Activated naive CD4-positive, alpha-beta T cell treated with anti-CD3 and anti-CD28 coated beads for 36 hours (primary cell): ENCODE data around the gene ZNF423. TPM values are rescaled to one million over a fixed set of nuclear protein-coding genes. Genes with fewer than 3 reads are reported as not detected.

Experiments used
- CTCF ChIA-PET: fragments of 350-600 bp; sonication (Branson Sonifier 250); formaldehyde crosslinking; loops from one replicate; lab custom pipeline; 2021; ENCODE audit warnings: antibody characterized with exemption; lab: Charles Lee
- DNase-seq: peaks from one replicate; pipeline ENCODE4 v3.0.0-alpha.2; 2020
- H3K27ac Mint-ChIP-seq: one replicate; pipeline ENCODE4 v1.8.0; 2021; ENCODE audit warnings: mild to moderate bottlenecking, mixed read lengths
- H3K27me3 Mint-ChIP-seq: one replicate; pipeline ENCODE4 v1.8.0; 2021; ENCODE audit warnings: low read depth, mixed read lengths
- H3K36me3 Mint-ChIP-seq: one replicate; pipeline ENCODE4 v1.8.0; 2021; ENCODE audit warnings: low read depth, mixed read lengths
- H3K4me1 Mint-ChIP-seq: one replicate; pipeline ENCODE4 v1.8.0; 2021; ENCODE audit warnings: low read depth, mixed read lengths
- H3K4me3 Mint-ChIP-seq: one replicate; pipeline ENCODE4 v1.8.0; 2021; ENCODE audit warnings: mild to moderate bottlenecking, moderate library complexity, mixed read lengths
- H3K9me3 Mint-ChIP-seq: one replicate; pipeline ENCODE4 v1.8.0; 2021; ENCODE audit warnings: mixed read lengths
- intact Hi-C: fragments of 100-400 bp; cut with micrococcal nuclease; formaldehyde crosslinking; loops from one replicate; pipeline ENCODE4 v1.15.1; 2023
- total RNA-seq, 2 experiments: library from RNA; stranded (reverse); gene quantifications; one replicate each; pipeline ENCODE4 v1.2.3, GENCODE V29; 2021

The ZNF423 gene
- total RNA-seq, 2 experiments from 2014 or later = 0.05 TPM; not detected in 1

GRCh38 chr16:49748322-49748721 is 107.6 kb downstream of the ZNF423 start:
- Mint-ChIP-seq H3K27ac (no peak overlapping the region), H3K9me3 (no peaks in the 10 kb centered on the region), H3K4me3 (no peak overlapping the region), H3K4me1 (no peaks in the 10 kb centered on the region), H3K27me3 (peaks cover 4% of the 10 kb centered on the region), H3K36me3 (no peaks in the 10 kb centered on the region)
- CTCF ChIA-PET = no interaction called here
- DNase-seq = peak; percentile 13
- intact Hi-C loops = no loop called here

GRCh38 chr16:49747654-49748053 is 108.3 kb downstream of the ZNF423 start:
- intact Hi-C loops = no loop called here
- Mint-ChIP-seq H3K4me1 (no peaks in the 10 kb centered on the region), H3K27ac (no peak overlapping the region), H3K4me3 (no peak overlapping the region), H3K27me3 (peaks cover 1% of the 10 kb centered on the region), H3K9me3 (no peaks in the 10 kb centered on the region), H3K36me3 (no peaks in the 10 kb centered on the region)
- CTCF ChIA-PET = no interaction called here
- no peak for DNase-seq

DNA sequence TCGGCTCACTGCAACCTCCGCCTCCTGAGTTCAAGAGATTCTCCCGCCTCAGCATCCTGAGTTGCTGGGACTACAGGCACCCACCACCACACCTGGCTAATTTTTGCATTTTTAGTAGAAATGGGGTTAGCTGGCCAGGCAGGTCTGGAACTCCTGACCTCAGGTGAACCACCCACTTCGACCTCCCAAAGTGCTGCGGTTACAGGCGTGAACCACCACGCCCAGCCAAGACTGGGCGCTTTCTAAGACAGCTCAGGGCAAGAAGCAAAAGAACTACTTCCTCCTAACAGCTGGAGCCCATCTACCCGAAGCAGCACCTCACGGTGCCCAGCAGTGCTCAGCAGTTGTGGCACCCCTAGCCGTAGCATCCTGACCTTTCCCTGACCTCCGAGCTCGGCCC is 109.4 kb downstream of the ZNF423 start:
- Mint-ChIP-seq H3K4me3 (no peak overlapping the region), H3K36me3 (no peaks in the 10 kb centered on the region), H3K4me1 (no peaks in the 10 kb centered on the region), H3K27ac (no peak overlapping the region), H3K27me3 (no peaks in the 10 kb centered on the region), H3K9me3 (no peaks in the 10 kb centered on the region)
- CTCF ChIA-PET = no interaction called here
- no peak for DNase-seq
- intact Hi-C loops = no loop called here

DNA sequence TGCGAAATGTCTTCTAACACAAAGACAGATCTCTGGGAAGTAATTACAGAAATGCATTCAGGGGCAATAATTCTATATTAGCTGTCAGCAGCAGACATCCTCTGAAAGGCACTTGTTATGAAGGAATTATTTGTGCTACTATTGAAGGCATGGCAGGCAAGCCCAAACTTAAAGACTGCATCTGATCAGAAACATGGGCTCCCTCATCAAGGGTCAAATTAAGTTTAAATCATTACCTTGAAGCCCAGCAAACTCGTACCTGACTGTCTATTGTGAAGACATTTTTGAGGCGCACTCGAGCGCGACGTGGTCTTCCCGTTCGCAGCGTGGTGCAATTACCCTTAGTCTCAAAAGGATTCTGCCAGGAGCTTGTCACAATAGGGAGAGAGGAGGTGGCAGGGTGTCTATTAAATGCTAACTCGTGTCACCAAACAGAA is 110.6 kb downstream of the ZNF423 start:
- H3K4me1 Mint-ChIP-seq = no peaks in the 10 kb centered on the region
- intact Hi-C loops = no loop called here
- no peak overlapping the region for H3K27ac Mint-ChIP-seq
- no peak overlapping the region for H3K4me3 Mint-ChIP-seq
- no peak for DNase-seq
- H3K9me3 Mint-ChIP-seq = no peaks in the 10 kb centered on the region
- H3K27me3 Mint-ChIP-seq = no peaks in the 10 kb centered on the region
- no peaks in the 10 kb centered on the region for H3K36me3 Mint-ChIP-seq
- CTCF ChIA-PET = no interaction called here

GRCh38 chr16:49744244-49745220 is 111.4 kb downstream of the ZNF423 start:
- H3K27ac Mint-ChIP-seq = no peak overlapping the region
- no peaks in the 10 kb centered on the region for H3K9me3 Mint-ChIP-seq
- H3K4me1 Mint-ChIP-seq = no peaks in the 10 kb centered on the region
- H3K4me3 Mint-ChIP-seq = no peak overlapping the region
- H3K27me3 Mint-ChIP-seq = no peaks in the 10 kb centered on the region
- CTCF ChIA-PET = no interaction called here
- no peaks in the 10 kb centered on the region for H3K36me3 Mint-ChIP-seq
- intact Hi-C loops = no loop called here
- DNase-seq = no peak

DNA sequence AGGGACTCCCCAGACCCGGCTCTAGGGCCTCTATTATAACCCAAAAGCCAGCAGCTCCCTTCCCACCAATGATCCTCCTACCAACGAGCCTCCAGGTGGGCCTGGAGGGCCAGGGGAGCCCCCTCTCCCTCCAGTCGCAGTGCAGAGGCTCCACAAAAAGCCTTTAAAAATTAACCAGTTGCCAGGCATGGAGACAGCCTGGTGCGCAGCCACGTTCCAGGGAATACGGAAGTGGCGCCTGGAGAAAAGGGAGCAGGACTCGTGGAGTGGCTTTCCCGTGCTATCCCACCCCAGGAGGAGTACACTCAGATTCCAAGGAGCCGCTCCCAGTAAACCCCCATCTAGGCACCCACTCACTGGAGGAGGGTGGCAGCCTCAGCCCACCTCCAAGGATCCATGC is 112.3 kb downstream of the ZNF423 start:
- no peak for DNase-seq
- intact Hi-C loops = no loop called here
- no peaks in the 10 kb centered on the region for H3K4me1 Mint-ChIP-seq
- H3K27ac Mint-ChIP-seq = no peak overlapping the region
- no peak overlapping the region for H3K4me3 Mint-ChIP-seq
- H3K9me3 Mint-ChIP-seq = no peaks in the 10 kb centered on the region
- CTCF ChIA-PET = no interaction called here
- no peaks in the 10 kb centered on the region for H3K27me3 Mint-ChIP-seq
- no peaks in the 10 kb centered on the region for H3K36me3 Mint-ChIP-seq

DNA sequence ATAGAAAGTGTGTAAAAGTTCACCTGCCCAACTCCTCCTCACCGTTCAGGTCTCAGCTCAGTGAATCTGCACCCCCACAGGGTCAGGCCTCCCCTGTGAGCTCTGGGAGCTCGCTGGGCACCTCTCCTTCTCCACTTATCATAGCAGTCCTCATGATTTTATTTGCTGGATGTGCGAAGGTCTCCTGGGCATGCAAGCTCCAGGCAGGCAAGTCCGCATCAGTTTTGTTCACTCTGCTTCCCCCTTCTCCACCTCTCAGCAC is 112.8 kb downstream of the ZNF423 start:
- DNase-seq = no peak
- Mint-ChIP-seq H3K4me1 (no peaks in the 10 kb centered on the region), H3K27me3 (no peaks in the 10 kb centered on the region), H3K36me3 (no peaks in the 10 kb centered on the region), H3K4me3 (no peak overlapping the region), H3K9me3 (no peaks in the 10 kb centered on the region), H3K27ac (no peak overlapping the region)
- intact Hi-C loops = no loop called here
- CTCF ChIA-PET = no interaction called here

GRCh38 chr16:49742428-49743202 is 113.3 kb downstream of the ZNF423 start:
- Mint-ChIP-seq H3K27ac (no peak overlapping the region), H3K9me3 (no peaks in the 10 kb centered on the region), H3K27me3 (no peaks in the 10 kb centered on the region), H3K4me3 (no peak overlapping the region), H3K4me1 (no peaks in the 10 kb centered on the region), H3K36me3 (no peaks in the 10 kb centered on the region)
- DNase-seq = no peak
- CTCF ChIA-PET = no interaction called here
- intact Hi-C loops = no loop called here

- no peak for DNase-seq
- Mint-ChIP-seq H3K4me3 (no peak overlapping the region), H3K4me1 (no peaks in the 10 kb centered on the region), H3K27ac (no peak overlapping the region), H3K36me3 (no peaks in the 10 kb centered on the region), H3K9me3 (no peaks in the 10 kb centered on the region), H3K27me3 (no peaks in the 10 kb centered on the region)
- intact Hi-C loops = no loop called here
- CTCF ChIA-PET = no interaction called here
Observed at GRCh38 chr16:49740256-49740655, 115.7 kb downstream of the ZNF423 start.

DNA sequence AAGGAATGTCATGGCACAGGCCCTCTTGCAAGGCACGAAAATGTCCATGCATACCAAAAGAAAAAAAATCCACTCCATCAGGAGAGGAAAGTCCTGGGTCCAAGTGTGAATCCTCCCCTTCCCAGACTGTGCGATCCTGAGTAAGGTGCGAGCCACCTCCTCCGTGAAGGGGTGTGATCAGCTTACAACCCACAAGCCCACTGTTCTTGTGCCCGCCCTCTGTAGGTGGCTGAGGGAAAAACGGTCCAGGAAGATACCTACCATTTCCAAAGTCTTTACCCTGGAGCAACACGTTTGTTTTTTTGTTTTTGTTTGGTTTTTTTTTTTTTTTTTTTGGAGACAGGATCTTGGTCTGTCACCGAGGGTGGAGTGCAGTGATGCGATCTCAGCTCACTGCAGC is 116.5 kb downstream of the ZNF423 start:
- H3K27me3 Mint-ChIP-seq = no peaks in the 10 kb centered on the region
- H3K9me3 Mint-ChIP-seq = no peaks in the 10 kb centered on the region
- no peaks in the 10 kb centered on the region for H3K36me3 Mint-ChIP-seq
- DNase-seq = no peak
- H3K27ac Mint-ChIP-seq = no peak overlapping the region
- H3K4me3 Mint-ChIP-seq = no peak overlapping the region
- no peaks in the 10 kb centered on the region for H3K4me1 Mint-ChIP-seq
- intact Hi-C loops = no loop called here
- CTCF ChIA-PET = interaction anchor here (0.8 kb wide), 1 partner anchor 14 kb away, joined by 3 read pairs; no protein-coding TSS in a partner anchor

GRCh38 chr16:49738832-49739231 is 117.1 kb downstream of the ZNF423 start:
- H3K27me3 Mint-ChIP-seq = no peaks in the 10 kb centered on the region
- no peak overlapping the region for H3K27ac Mint-ChIP-seq
- no peaks in the 10 kb centered on the region for H3K4me1 Mint-ChIP-seq
- CTCF ChIA-PET = interaction anchor here (0.8 kb wide), 1 partner anchor 15 kb away, joined by 3 read pairs; no protein-coding TSS in a partner anchor
- intact Hi-C loops = no loop called here
- no peaks in the 10 kb centered on the region for H3K36me3 Mint-ChIP-seq
- no peaks in the 10 kb centered on the region for H3K9me3 Mint-ChIP-seq
- DNase-seq = no peak
- no peak overlapping the region for H3K4me3 Mint-ChIP-seq

GRCh38 chr16:49738001-49738400 is 117.9 kb downstream of the ZNF423 start:
- H3K4me1 Mint-ChIP-seq = no peaks in the 10 kb centered on the region
- no peak overlapping the region for H3K27ac Mint-ChIP-seq
- CTCF ChIA-PET = no interaction called here

DNA sequence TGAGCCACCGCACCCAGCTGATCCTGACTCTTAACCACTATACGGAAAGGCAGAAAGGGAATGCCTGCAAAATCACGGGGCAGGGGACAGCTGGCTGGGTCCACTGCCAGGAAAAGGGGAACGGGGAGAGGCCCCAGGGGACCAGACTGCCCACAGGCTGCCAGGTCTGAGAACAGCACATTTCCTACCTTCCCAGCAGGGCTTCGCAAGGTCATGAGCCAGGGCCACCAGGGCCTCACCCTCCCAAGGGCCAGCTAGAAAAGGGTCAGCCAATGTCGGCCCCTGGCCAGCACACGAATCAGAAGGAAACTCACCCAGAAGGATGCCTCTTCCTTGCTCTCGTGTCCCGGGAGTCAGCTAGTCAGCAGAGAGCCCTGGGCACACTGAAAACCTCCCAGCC is 118.4 kb downstream of the ZNF423 start:
- no peak for DNase-seq
- CTCF ChIA-PET = no interaction called here
- Mint-ChIP-seq H3K9me3 (no peaks in the 10 kb centered on the region), H3K4me1 (no peaks in the 10 kb centered on the region), H3K27ac (no peak overlapping the region), H3K27me3 (no peaks in the 10 kb centered on the region), H3K36me3 (no peaks in the 10 kb centered on the region), H3K4me3 (no peak overlapping the region)
- intact Hi-C loops = no loop called here

More at GRCh38 chr16:49738001-49738400, 117.9 kb downstream of the ZNF423 start:
- Mint-ChIP-seq H3K4me3 (no peak overlapping the region), H3K9me3 (no peaks in the 10 kb centered on the region), H3K27me3 (no peaks in the 10 kb centered on the region), H3K36me3 (no peaks in the 10 kb centered on the region)
- no peak for DNase-seq
- intact Hi-C loops = no loop called here
